Small intestine (tissue), 7 donors: ENCODE data around the gene CBARP. TPM values are rescaled to one million over a fixed set of nuclear protein-coding genes. Genes with fewer than 3 reads are reported as not detected.
A peak's percentile ranks its signal among the peaks of the same experiment; 100 is the strongest.

Source experiments
- DNase-seq, 2 donors: peaks; one replicate each; pipeline versions ENCODE4 v3.0.0 to v3.0.0-alpha.2; 2013
- FAIRE-seq: peaks from 2 replicates; lab custom pipeline; 2012; peaks lifted over from hg19 to GRCh38; lab: Jason Lieb, UNC
- H3K27ac ChIP-seq, 3 donors: one replicate each; pipeline ENCODE4 v1.5.1; 2013; ENCODE audit warnings: low read length in 2 of 3, mild to moderate bottlenecking in 2 of 3, control low read depth in 1 of 3, inconsistent platforms in 1 of 3, low read depth in 1 of 3, moderate library complexity in 1 of 3
- H3K27me3 ChIP-seq, 3 donors: one replicate each; pipeline ENCODE4 v1.6.1; 2013; ENCODE audit warnings: low read length in 3 of 3, inconsistent platforms in 1 of 3; ENCODE audit not compliant: control insufficient read depth in 3 of 3, insufficient read depth in 3 of 3
- H3K36me3 ChIP-seq, 3 donors: one replicate each; pipeline ENCODE4 v1.6.1; 2013; ENCODE audit warnings: low read length in 3 of 3, inconsistent platforms in 1 of 3, low read depth in 1 of 3, mild to moderate bottlenecking in 1 of 3, moderate library complexity in 1 of 3; ENCODE audit not compliant: control insufficient read depth in 3 of 3, insufficient read depth in 2 of 3
- H3K4me1 ChIP-seq, 3 donors: one replicate each; pipeline ENCODE4 v1.6.1; 2013; ENCODE audit warnings: low read length in 2 of 3, inconsistent platforms in 1 of 3, low read depth in 1 of 3, mild to moderate bottlenecking in 1 of 3, moderate library complexity in 1 of 3; ENCODE audit not compliant: control insufficient read depth in 3 of 3, insufficient read depth in 2 of 3
- H3K4me3 ChIP-seq, 3 donors: one replicate each; pipeline ENCODE4 v1.5.1; 2013; ENCODE audit warnings: low read length in 3 of 3, control low read depth in 1 of 3, inconsistent platforms in 1 of 3, low read depth in 1 of 3, mild to moderate bottlenecking in 1 of 3, moderate library complexity in 1 of 3
- H3K9me3 ChIP-seq, 2 donors: one replicate each; pipeline ENCODE4 v1.6.1; 2013; ENCODE audit warnings: low read depth in 1 of 2, low read length in 1 of 2; ENCODE audit not compliant: control insufficient read depth in 2 of 2, insufficient read depth in 1 of 2
- WGBS, 3 donors: extraction: QIAGEN DNeasy Blood & Tissue Kit; methylation state at CpG; one replicate each; pipeline ENCODE4 v1.1.7; 2013; 5-methylcytosine and 5-hydroxymethylcytosine counted together
- polyA plus RNA-seq, 4 donors: library from polyadenylated mRNA; stranded (reverse) in 3 of 4; unstranded in 1 of 4; fragments of 200-250 nt in 3 of 4; fragments of 120-200 nt in 1 of 4; gene quantifications; one replicate each; pipeline versions ENCODE4 v1.2.1 to v1.2.3, GENCODE V29; 2013
- donor health status: healthy with polysubstance abuse.
- donor health status: control.
- donor health status: control.
- donor health status: Bipolar disorder and iron deficiency.
- donor health status: healthy.

CBARP gene
- polyA plus RNA-seq, 4 donors, result 0.30 to 0.41 TPM; not detected in 2

- no peaks in the 10 kb centered on the region for H3K9me3 ChIP-seq
- no peak for DNase-seq
- 79 to 84% (median 82%) methylated on average over 24 to 25 of the region's 25 CpGs for WGBS, 3 donors
- no peak for FAIRE-seq
- no peak overlapping the region for H3K4me3 ChIP-seq
- peak overlapping the region in 1 of 3 donors; percentile 6 for H3K27ac ChIP-seq
- H3K27me3 ChIP-seq, result no peaks in the 10 kb centered on the region
- H3K4me1 ChIP-seq, result peaks cover 6 to 54% (median 6%) of the 10 kb centered on the region in 3 donors
- peaks cover 14 to 79% (median 28%) of the 10 kb centered on the region in 3 donors for H3K36me3 ChIP-seq
Measured at GRCh38 chr19:1273263-1274041, 35.6 kb upstream of the CBARP start.

DNA sequence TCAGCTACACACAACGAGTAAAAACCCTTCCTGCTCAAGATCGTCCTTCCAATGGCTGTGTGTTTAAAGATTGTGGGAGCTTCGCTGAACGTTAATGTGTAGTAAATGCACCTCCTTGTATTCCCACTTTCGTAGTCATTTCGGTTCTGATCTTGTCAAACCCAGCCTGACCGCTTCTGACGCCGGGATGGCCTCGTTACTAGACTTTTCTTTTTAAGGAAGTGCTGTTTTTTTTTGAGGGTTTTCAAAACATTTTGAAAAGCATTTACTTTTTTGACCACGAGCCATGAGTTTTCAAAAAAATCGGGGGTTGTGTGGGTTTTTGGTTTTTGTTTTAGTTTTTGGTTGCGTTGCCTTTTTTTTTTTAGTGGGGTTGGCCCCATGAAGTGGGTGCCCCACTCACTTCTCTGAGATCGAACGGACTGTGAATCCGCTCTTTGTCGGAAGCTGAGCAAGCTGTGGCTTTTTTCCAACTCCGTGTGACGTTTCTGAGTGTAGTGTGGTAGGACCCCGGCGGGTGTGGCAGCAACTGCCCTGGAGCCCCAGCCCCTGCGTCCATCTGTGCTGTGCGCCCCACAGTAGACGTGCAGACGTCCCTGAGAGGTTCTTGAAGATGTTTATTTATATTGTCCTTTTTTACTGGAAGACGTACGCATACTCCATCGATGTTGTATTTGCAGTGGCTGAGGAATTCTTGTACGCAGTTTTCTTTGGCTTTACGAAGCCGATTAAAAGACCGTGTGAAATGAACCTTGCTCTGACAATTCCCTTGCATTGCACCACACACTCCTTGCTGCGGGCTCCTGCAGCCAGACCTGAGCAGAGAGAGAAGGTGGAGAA, 34.8 kb upstream of the CBARP start:
- Histone ChIP-seq H3K4me1 (peaks cover 9 to 62% (median 10%) of the 10 kb centered on the region in 3 donors), H3K36me3 (peaks cover 14 to 71% (median 28%) of the 10 kb centered on the region in 3 donors), H3K27ac (peak overlapping the region in 1 of 3 donors; percentile 6), H3K4me3 (no peak overlapping the region), H3K27me3 (no peaks in the 10 kb centered on the region), H3K9me3 (no peaks in the 10 kb centered on the region)
- 66 to 78% (median 69%) methylated on average over 33 of the region's 33 CpGs for WGBS, 3 donors
- DNase-seq (peak in 1 of 2 donors; percentile 30), FAIRE-seq (no peak)

GRCh38 chr19:1271528-1272422, 34.0 kb upstream of the CBARP start:
- 66 to 75% (median 71%) methylated on average over 37 of the region's 37 CpGs for WGBS, 3 donors
- peak overlapping the region in 1 of 3 donors; percentile 39 for H3K27ac ChIP-seq
- DNase-seq (no peak), FAIRE-seq (no peak)
- peaks cover 14 to 62% (median 28%) of the 10 kb centered on the region in 3 donors for H3K36me3 ChIP-seq
- H3K4me1 ChIP-seq, result peaks cover 10 to 68% (median 17%) of the 10 kb centered on the region in 3 donors
- no peaks in the 10 kb centered on the region for H3K9me3 ChIP-seq
- peak overlapping the region in 1 of 3 donors; percentile 86 for H3K4me3 ChIP-seq
- H3K27me3 ChIP-seq, result no peaks in the 10 kb centered on the region

- Histone ChIP-seq H3K27me3 (no peaks in the 10 kb centered on the region), H3K36me3 (peaks cover 14 to 56% (median 28%) of the 10 kb centered on the region in 3 donors), H3K4me1 (peaks cover 7 to 63% (median 17%) of the 10 kb centered on the region in 3 donors), H3K4me3 (peak overlapping the region in 2 of 3 donors; percentile 86 to 96), H3K27ac (peak overlapping the region in 2 of 3 donors; percentile 33 to 85), H3K9me3 (no peaks in the 10 kb centered on the region)
- FAIRE-seq, result no peak
- WGBS, 3 donors, result 27 to 59% (median 30%) methylated on average over 22 to 26 of the region's 26 CpGs
- DNase-seq, result no peak
Measured at GRCh38 chr19:1270854-1271527, 33.2 kb upstream of the CBARP start.

DNA sequence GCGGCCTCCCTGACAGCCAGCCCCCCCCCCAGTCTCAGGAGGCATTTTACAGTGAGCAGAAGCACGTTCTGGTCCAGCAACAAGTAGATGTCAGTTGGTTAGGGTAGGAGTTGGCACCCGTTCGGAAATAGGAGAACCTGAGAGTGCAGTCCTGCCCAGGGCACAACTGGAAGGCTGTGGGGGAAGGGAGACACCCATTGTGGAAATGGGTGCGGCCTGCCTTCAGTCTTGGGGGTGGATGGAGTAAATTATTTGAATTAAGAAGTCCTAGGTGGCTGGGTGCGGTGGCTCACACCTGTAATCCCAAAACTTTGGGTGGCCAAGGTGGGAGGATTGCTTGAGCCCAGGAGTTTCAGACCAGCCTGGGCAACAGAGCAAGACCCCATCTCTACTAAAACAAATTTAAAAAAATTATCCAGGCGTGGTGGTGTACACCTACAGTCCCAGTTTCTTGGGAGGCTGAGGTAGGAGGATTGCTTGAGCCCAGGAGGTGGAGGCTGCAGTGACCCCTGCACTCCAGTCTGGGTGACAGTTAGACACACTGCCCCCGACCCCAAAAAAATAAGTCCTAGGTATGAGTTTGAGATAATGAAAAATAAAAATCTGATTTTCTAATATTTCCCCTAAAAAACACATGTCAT, 32.5 kb upstream of the CBARP start:
- H3K27me3 ChIP-seq, result no peaks in the 10 kb centered on the region
- FAIRE-seq, result no peak

DNA sequence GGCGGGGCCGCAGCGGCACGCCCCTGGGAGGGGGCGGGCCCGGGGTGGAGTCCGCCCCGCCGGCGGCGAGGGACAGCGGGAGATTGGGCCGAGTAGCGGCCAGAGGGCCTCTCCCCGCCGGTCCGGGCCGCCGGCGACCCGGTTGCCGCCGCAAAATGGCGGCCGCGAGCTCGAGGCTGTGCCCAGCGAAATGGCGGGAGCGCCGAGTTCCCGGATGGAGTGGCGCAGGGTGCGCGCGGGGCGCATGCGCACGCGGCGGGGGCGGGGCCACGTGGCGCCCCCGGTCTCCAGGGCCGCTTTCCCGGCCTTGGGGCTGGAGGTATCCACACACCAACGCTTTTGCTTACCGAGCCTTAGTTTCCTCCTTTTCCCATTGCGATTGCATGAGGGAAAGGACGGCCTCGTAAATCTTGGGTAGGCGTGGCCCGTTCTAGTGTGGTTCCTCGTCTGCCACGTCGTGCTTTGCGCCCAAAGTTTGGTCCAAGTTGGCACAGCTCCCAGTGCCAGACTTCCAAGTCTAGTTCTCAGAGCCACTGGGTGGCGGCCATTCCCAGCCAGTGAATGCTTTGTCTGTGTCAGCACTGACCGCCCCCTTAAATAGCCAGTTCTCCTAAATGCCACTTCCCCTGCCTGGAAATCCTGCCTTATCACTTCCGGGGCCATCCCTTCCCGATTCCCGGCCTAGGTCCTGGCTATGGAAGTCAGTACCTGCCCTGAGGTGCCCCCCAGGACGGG, 31.8 kb upstream of the CBARP start:
- peaks cover 12 to 57% (median 28%) of the 10 kb centered on the region in 3 donors for H3K36me3 ChIP-seq
- 0 to 1% (median 1%) methylated on average over 34 to 64 of the region's 64 CpGs for WGBS, 3 donors
- H3K27ac ChIP-seq, result peak overlapping the region; percentile 85 to 99 (median 96)
- H3K27me3 ChIP-seq, result no peaks in the 10 kb centered on the region
- DNase-seq (peak; percentile 80 to 93), FAIRE-seq (no peak)
- H3K4me1 ChIP-seq, result peaks cover 4 to 71% (median 17%) of the 10 kb centered on the region in 3 donors
- H3K9me3 ChIP-seq, result no peaks in the 10 kb centered on the region
- H3K4me3 ChIP-seq, result peak overlapping the region; percentile 86 to 96 (median 87)

More for the DNA sequence above, 32.5 kb upstream of the CBARP start:
- 4 to 22% (median 7%) methylated on average over 8 of the region's 8 CpGs for whole genome bisulfite sequencing, 3 donors
- Histone ChIP-seq H3K36me3 (peaks cover 14 to 56% (median 28%) of the 10 kb centered on the region in 3 donors), H3K4me1 (peaks cover 7 to 68% (median 17%) of the 10 kb centered on the region in 3 donors), H3K27ac (peak overlapping the region; percentile 85 to 99 (median 96)), H3K9me3 (no peaks in the 10 kb centered on the region), H3K4me3 (peak overlapping the region; percentile 86 to 96 (median 87))
- DNase-seq, result peak in 1 of 2 donors; percentile 48
